ENCODE measurements around the gene JAKMIP2.

DNA sequence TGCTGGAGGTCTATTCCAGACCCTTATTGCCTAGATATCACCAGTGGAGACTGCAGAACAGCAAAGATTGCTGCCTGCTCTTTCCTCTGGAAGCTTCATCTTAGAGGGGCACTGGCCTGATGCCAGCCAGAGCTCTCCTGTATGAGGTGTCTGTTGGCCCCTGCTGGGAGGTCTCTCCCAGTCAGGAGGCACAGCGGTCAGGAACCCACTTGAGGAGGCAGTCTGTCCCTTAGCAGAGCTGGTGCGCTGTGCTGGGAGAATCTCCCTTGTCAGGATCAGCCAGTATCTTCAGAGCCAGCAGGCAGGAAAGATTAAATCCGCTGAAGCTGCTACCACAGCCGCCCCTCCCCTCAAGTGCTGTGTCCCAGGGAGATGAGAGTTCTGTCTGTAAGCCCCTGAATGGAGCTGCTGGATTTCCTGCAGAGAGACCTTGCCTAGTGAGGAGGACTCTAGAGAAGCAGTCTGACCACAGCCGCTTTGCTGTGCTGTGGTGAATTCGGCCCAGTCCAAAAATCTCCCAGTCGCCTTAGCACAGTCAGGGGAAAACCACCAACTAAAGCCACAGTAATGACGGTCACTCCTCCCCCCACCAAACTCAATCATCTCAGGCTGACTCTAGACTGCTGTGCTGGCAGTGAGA, 124.1 kb downstream of the JAKMIP2 start:
- TF ChIP-seq, protein P1, sequence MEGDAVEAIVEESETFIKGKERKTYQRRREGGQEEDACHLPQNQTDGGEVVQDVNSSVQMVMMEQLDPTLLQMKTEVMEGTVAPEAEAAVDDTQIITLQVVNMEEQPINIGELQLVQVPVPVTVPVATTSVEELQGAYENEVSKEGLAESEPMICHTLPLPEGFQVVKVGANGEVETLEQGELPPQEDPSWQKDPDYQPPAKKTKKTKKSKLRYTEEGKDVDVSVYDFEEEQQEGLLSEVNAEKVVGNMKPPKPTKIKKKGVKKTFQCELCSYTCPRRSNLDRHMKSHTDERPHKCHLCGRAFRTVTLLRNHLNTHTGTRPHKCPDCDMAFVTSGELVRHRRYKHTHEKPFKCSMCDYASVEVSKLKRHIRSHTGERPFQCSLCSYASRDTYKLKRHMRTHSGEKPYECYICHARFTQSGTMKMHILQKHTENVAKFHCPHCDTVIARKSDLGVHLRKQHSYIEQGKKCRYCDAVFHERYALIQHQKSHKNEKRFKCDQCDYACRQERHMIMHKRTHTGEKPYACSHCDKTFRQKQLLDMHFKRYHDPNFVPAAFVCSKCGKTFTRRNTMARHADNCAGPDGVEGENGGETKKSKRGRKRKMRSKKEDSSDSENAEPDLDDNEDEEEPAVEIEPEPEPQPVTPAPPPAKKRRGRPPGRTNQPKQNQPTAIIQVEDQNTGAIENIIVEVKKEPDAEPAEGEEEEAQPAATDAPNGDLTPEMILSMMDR (IDR thresholded peaks at IDR 0.05), result no peak
- TF ChIP-seq POLR2A (IDR thresholded peaks at IDR 0.05), result no peak

All from Peyer's patch (tissue), 4 donors.